GM12873 (cell line): ENCODE measurements around the gene TP53AIP1.

Source experiments
- TF ChIP-seq, protein P1 (sequence below): IDR thresholded peaks from 2 replicates; pipeline ENCODE4 v1.5.1; 2012; ENCODE audit warnings: low read depth, mild to moderate bottlenecking, moderate library complexity, low read length, control low read depth; ENCODE audit not compliant: insufficient read depth; ENCODE audit errors: missing control alignments

Gene TP53AIP1

DNA sequence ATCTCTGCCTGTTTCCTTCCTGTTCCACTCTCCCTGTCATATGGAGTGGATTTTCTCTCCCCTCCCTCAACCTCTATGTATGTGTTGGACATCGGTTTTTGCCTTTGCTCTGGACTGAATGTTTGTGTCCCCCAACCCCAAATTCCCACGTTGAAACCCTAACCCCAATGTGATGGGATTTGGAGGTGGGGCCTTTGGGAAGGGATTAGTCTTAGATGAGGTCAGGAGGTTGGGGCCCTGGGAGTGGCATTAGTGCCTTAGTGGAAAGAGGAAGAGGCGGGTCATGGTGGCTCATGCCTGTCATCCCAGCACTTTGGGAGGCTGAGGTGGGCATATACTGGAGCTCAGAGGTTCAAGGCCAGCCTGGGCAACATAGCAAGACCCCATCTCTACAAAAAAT lies 11.6 kb downstream of the TP53AIP1 start:
- TF ChIP-seq, protein P1, sequence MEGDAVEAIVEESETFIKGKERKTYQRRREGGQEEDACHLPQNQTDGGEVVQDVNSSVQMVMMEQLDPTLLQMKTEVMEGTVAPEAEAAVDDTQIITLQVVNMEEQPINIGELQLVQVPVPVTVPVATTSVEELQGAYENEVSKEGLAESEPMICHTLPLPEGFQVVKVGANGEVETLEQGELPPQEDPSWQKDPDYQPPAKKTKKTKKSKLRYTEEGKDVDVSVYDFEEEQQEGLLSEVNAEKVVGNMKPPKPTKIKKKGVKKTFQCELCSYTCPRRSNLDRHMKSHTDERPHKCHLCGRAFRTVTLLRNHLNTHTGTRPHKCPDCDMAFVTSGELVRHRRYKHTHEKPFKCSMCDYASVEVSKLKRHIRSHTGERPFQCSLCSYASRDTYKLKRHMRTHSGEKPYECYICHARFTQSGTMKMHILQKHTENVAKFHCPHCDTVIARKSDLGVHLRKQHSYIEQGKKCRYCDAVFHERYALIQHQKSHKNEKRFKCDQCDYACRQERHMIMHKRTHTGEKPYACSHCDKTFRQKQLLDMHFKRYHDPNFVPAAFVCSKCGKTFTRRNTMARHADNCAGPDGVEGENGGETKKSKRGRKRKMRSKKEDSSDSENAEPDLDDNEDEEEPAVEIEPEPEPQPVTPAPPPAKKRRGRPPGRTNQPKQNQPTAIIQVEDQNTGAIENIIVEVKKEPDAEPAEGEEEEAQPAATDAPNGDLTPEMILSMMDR: no peak

DNA sequence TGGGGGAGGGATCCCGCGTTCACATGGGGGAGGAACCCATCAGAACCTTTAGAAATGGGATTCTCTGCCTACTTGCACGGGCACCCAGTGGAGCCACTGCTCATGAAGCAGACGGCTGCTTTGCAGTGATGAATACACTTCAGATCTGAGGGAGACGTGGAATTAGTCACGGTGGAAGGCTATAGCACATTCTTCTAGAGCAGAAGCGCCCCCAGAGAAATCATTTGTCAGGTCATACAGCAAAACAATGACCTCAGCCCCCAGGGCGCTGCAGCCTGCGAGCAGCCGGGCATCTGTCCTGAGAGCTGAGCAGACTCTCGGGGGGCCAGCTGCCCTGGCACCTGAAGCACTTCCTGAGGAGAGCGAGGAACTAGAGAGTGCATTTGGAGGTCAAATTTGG lies 12.7 kb downstream of the TP53AIP1 start:
- TF ChIP-seq, protein P1: no peak

DNA sequence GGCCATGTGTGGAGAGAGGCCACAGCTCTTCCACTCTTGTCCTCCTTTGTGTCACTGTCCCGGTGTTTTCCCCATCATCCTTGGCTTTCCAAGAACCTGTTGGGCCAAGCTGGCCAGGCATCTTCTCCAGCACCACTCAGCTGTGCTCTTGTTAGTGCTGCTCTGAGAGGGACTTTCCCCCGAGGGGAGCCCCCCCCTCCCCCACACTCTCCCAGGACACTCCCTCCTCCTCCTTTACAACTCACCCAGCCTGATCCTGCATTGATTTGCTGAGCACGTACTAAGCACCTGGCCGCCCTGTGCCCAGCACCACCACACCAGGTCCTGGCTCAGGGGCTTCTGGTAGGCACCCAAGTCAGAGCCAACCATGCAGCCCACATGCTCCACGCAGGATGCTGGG lies 13.2 kb downstream of the TP53AIP1 start:
- TF ChIP-seq, protein P1: no peak

DNA sequence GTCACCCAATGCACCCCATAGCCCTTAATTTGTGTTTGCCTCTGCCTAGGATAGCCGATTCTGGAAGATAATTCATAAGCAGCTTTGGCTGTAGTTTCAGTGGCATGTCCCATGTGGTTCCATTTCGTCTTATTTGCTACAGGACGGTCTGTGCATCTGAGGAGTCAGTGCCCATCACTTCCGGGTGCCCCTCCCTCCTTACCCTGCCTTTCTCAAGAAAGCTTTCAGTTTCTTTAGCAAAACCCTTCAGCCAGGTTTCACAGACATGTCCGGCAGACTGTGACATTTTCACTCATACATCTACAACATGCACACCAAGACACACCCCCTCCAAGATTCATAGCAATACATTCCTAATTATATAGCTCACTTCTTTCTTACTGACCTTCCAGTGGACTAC lies 14.3 kb downstream of the TP53AIP1 start:
- TF ChIP-seq, protein P1: no peak

DNA sequence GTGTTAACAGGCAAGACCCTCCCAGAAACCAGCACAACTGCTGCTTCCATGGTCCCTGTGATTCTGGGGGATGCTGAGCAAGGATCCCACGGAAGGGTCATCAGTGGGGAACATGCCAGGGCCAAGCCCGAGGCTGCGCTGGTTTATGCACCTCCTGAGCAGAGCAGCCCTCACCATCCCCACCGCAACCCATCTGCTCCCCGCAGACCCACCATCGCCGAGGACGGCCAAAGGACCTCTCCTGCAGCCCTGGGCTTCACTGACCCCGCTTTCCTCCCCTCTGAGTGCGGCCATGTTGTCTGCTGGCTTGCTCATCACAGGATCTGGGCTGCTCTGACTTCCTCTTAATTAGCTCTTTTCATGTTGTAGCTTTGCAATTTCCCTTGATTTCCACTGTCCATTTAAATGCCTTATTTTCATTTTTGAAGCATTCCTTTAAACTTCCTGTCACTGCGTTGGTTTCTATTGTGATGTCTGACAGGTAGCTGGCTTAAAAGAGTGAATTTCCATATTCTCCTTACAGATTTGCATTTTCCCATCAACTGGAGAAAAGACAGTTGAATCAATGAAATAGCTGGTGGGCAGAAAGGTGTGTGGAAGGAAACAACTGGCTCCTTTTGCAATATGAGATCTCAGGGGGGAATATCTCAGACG lies 14.9 kb downstream of the TP53AIP1 start:
- TF ChIP-seq, protein P1: no peak

DNA sequence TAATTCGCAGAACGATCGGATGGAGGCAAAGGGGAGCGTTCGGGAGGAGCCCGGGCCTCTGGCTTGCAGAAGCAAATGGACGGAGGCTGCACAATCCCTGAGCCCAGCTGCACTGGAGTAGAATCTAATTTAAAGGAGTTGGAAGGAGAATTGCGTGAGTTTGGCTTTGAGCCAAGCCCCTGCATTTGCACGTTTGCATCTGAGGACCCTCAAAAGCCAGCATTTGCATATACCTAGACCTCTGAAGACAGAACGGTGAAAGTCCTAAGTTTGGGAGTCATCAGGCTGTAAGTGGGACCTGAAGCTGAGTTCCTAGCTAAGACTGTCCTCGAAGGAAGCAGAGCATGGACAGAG lies 15.6 kb downstream of the TP53AIP1 start:
- TF ChIP-seq, protein P1: no peak

DNA sequence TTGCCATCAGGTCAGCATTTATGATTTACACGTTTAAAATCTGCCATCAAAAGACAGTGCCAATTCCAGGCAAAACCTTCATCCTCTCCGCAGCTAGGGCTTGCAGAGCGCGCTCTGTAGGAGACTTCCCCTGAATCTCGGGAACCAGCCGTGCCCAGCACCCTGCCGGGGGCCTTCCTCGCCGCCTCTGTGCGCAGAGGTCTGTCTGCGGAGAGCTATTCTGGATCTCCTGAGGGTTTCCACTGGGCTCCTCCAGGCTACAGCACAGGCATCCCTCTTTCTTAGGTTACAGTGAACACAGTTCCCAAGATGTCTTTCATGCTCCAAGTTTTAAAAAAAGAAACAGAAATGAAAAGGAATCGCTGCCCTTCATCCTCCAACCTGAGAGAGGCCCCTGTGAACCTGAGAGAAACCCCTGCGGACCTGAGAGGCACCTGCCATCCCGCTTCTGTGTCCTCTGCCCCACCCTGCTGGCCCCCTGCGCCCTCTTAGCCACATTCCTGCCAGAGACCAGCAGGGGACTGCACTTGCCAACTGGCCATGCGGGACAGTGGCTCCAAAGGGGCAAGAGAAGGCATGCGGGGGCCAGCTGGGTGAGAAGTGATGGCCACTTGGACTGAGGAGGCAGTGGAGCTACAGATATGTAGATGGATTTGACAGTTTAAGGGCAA lies 16.1 kb downstream of the TP53AIP1 start:
- TF ChIP-seq, protein P1: no peak
